HG02678 (cell line): ENCODE data around the gene ABCD3.
A peak's percentile ranks its signal among the peaks of the same experiment; 100 is the strongest.
"Not testable (repeated sequence)": the region's sequence is repeated elsewhere in the genome, so short reads cannot be mapped to it uniquely, and the experiment has no call there.

Source experiments
- ATAC-seq: cut with Tn5 transposase; IDR thresholded peaks from one replicate; pipeline ENCODE4 v1.9.1; 2021; ENCODE audit warnings: mild to moderate bottlenecking, moderate library complexity; ENCODE audit not compliant: unreplicated experiment

Gene ABCD3

DNA sequence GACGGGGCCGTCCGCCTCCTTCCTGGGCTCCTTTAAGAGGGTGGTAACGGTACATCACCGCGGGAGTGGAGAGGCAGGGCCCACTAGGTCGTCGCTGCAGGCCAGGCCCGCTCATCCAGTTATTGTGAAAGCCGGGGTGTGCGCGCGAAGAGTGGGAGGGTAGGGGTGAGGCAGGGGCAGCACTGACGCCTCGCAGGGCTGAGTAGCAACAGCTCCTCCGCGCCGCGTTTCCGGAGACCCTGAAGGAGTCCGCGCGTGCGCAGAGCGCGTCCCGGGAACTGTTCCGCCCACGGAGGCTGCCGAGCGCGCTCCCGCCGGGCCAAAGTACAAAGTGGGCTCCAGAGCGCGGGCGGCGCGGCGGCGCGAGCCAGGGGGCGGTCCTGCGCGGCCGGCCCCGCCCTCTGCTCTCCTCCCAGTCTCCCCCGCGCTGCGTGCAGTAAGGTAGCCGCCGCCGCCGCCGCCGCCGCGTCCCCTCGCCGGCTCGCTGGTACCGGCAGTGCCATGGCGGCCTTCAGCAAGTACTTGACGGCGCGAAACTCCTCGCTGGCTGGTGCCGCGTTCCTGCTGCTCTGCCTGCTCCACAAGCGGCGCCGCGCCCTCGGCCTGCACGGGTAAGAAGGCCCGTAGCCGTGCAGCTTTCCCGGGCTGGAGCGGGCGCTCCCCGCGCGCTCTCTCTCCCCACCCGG is at the start of gene ABCD3:
TSS of gene ABCD3 (plus strand) at position 412 of the 686 bp plus-strand sequence. CDS start at position 502, 90 bp downstream.
- peak; percentile 97 for ATAC-seq

DNA sequence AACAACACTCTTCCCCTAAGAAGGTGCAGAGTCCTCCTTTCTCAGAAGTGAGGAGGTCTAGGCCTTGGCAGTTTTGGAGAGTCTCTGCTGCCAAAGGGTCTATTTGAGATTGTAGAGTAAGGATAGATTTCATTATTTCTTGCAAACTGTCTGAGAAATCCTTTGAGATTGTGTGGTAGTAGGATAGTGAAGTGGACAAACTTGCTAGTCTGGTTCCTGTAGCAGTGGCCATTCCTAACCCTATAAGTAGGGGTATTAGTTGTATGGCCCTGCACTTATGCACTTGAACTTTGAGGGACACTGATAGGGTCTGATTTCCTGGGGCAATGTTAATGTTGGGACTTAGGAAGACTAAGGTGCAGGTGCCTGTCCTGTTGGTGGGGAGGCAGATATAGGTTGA is 45.4 kb upstream of the ABCD3 start:
- not testable (repeated sequence) for ATAC-seq

DNA sequence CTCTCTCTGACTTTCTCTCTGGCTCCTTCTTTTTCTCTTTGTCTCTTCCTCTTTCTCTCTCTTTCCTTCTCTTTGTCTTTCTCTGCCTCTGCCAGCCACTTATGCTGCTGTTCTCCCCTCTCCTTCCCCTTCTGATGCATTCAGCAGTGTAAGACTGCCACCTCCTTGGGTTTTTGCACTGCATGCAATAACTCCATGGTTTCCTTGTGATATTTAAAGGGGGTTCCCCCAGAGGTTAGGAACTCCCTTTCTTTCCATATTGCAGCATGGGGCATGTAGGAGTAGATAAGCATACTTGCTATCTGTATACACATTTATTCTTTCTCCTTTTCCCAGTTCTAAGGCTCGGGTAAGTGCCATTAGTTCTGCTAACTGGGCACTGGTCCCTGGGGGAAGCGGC is 44.9 kb upstream of the ABCD3 start:
- not testable (repeated sequence) for ATAC-seq

DNA sequence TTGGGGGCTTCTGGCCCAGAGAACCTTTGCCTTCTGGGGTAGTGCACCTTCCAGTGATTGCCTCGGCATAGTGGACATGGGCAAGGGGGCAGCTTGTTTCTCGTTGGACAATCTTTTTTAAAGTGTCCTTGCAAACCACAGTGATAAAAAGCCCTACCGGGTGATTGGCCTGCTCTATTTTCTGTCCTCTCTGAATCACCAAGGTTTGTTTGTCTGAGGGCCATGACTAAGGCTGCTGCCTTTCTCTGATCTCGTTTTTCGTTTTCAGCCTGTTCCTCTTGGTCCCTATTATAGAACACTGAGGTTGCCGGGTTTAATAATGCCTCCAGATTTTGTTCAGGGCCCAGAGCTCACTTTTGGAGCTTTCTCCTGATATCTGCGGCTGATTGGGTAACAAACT is 42.5 kb upstream of the ABCD3 start:
- not testable (repeated sequence) for ATAC-seq

DNA sequence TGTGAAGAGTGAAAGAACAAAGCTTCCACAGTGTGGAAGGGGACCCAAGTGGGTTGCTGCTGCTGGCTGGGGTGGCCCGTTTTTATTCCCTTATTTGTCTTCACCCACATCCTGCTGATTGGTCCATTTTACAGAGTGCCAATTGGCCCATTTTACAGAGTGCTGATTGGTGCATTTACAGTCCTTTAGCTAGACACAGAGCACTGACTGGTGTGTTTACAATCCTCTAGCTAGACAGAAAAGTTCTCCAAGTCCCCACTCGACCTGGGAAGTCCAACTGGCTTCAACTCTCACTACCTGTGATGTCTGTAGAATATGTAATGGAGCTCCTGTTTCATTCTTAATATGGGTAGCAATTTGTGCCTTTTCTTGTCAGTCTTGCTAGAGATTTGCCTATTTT is 39.7 kb upstream of the ABCD3 start:
- not testable (repeated sequence) for ATAC-seq

DNA sequence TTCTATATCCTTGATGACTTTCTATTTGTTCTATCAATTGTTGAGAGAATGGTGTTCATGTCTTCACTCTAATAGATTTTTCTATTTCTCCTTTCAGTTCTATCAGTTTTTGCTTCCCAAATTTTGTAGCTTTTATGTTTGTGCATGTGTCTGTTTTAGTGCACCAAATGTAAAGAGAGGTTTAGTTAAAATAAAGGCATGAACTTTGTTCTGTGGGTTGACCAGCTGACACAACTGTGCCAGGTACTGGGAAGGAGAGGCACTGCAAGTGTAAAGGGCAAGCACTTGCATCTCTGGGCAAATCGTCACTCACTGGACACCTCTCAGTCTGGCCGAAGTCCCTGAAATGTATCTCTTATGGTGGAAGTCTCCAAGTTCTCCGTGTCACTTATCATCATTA is 38.6 kb upstream of the ABCD3 start:
- no peak for ATAC-seq

DNA sequence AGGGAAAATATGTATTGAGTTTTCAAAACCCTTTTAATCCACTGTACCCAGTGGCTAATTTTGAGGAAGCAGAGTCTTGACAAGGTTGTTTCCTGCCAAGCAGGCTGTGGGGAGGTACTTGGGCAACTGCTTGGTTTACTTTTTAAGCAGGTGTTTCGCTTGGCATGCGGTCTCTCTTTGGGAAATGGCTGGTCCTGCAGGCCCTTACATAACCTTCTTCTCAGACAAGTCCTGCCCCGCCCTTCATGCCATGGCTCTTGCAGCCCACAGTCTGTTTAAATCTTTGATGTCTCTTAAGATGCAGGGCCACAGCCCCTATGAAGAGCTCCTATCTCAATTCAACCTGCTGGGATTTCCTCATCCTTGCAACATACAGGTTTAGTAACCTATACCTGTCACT is 36.0 kb upstream of the ABCD3 start:
- no peak for ATAC-seq

DNA sequence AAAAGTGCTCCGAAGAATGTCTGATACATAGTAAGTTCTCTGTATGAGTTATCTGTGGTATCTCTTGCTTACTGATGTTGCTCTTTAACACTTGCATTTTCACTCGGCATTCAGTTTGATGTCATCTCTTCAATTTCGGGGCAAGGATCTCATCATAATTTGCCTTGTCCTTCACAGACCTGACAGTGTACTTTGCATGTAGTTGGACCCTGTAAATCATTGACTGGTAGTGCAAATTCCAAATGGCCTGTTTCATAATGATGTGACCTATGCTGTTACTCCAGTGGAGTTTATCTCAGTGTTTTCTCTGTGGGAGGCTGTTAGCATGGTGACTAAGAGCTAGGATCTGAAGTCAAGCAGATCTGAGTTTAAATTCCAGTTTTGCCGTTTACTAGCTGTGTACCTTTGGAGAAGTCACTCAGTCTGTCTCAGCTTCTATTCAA is 34.2 kb upstream of the ABCD3 start:
- ATAC-seq = no peak

DNA sequence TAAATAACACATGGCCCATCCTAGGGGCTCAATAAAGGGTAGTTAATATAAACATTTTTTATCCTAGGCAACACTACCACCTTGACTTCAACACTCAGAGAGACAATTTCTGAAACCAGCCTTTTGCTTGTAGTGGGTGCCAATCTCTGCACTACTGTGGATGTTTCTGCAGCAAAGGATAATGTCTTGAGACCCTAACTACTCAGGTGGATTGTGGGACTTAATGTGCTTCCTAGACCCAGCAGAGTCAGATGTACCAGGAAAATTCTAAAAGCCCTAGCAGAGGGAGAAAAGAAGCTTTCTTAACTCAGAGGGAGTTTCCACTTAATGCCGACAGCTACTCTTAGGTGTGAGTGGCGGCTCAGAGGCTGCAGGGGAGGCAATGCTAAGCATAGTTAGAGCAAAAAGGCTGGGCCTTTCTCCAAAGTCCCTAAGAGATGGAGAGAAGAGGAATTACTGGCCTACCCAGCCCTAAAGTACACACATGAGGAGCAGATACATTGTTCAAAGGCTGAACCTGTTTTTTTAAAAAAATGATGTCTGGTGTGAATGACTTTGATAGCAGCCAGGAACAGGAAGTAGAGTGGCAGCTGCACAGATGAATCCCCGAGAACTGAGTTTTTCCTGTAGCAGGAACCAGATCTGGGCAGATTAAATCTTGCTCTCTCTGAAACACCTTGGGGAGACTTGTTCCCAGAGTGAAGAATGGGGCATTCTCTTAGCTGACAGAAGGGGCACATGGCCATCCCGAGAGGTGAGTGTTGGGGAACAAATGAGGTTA is 33.5 kb upstream of the ABCD3 start:
- ATAC-seq = no peak

DNA sequence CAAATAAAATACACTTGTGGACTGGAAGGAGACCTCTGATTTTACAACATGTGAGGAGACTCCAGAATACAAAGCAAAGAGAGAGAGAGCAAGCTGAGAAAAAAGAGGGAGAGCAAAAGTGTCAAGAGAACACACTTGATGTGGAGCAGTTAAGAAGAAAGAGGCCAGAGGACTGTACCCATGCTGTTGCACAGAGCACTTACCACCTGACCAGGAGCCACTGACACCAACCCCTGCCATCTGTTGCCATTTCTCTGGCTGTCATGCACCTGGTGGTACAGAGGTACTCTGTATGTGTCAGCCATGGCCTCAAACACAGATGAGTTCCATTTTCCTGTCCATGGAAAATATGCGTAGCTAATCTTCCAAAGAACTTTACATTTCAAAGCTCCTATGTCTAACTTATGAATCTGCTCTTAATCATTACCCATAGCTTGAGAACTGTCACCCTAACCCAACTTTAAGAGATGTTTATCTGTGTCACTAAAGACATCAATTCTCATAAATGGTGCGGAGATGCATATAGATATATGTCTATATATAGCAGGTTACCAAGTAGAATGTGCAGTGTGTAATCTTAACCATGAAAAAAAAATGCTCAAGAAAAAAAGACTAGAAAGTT is 32.8 kb upstream of the ABCD3 start:
- no peak for ATAC-seq

DNA sequence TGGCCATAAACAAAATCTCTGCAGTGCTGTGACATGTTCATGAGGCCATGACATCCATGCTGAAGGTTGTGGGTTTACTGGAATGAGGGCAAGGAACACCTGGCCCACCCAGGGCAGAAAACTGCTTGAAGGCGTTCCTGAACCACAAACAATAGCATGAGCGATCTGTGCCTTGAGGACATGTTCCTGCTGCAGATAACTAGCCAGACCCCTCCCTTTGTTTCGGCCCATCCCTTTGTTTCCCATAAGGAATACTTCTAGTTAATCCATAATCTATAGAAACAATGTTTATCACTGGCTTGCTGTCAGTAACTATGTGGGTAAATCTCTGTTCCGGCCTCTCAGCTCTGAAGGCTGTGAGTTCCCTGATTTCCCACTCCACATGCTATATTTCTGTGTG is 28.9 kb upstream of the ABCD3 start:
- ATAC-seq = no peak

DNA sequence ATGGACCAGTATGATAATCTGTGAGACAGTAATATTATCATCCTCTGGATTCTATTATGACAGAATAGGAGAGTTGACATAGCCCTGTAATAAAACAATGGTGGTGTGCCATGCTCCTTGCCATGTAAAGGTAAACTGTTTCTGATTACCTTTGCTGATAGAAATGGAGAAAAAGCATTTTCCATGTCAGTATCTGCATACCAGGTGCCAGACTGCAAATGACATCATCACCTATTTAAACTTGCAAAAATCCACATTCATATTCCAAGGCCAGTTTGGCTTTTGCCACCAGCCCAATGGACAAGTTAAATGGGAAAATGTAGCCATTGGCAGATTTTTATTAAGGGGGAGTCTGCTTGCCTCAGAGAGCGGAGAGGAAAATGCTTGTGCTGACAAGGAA is 23.9 kb upstream of the ABCD3 start:
- ATAC-seq = no peak

DNA sequence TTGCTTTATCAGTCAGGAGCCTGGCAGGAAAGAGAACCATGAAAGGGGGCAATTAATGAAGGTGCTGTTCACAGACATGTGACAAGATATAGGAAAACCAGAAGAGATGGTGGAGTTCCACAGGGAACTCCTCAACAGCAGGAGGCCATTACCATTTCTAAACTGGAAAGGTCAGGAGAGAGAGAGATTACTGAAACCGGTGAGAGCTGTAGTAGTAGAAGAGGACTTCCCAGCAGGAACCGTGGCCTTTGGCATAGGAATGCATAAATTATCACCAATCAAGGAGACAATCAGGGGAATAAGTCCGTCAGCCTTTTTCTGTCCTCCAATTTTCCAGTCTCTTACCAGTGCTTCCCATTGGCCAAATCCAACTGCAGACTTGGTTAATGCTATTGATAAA is 23.0 kb upstream of the ABCD3 start:
- no peak for ATAC-seq

DNA sequence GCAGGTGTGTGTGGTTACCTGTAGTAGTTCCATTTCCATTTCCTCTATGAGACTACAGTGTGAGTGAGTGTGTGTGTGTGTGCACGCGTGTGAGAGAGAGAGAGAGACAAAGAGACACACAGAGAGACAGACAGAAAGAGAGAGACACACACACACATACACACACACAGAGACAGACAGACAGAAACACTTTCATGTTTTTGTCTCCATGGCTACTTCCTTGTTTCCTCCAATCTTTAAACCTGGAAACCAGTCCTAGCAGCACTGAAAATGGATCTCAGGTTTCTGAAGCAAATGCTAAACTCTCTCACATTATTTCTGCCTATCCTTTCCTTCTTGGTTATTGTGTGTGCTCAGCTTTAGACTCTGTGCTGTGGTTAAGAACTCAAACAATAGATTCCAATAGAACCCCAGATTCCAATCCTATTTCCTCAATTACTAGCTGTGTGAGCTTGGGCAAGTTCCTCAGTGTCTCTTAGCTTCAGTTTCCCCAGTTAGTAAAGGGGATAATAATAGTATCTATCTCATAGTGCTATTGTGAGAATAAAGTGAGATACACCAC is 22.4 kb upstream of the ABCD3 start:
- ATAC-seq = no peak

DNA sequence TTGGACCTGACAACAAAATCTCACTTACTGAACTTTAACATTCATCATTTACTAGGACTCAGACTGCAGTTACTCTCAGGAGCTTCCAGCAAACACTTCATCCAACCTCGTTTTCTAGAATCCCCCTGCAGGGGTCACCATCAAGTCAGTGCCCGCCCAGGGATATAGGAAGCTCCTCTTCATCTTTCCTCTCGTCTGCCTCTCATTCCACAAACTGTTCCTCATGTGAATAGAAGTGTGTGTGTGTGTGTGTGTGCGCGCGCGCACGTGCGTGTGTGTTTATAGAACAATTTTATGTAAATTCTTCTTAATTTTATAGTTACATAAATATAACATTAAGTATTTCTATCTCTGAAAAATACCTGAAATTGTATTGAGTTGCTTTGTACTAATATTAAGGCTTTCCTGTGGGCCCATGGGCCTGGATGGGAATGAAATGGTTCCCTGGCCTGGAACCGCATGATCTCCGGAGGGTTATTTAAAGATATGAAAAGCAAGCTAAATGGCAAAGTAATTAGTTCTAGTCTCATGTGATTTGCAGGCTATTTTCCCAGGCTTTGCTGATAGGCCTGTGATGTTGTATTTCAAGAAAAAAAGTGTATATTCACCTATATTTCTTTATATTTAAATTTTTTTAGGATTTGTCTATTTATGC is 21.7 kb upstream of the ABCD3 start:
- ATAC-seq = no peak

DNA sequence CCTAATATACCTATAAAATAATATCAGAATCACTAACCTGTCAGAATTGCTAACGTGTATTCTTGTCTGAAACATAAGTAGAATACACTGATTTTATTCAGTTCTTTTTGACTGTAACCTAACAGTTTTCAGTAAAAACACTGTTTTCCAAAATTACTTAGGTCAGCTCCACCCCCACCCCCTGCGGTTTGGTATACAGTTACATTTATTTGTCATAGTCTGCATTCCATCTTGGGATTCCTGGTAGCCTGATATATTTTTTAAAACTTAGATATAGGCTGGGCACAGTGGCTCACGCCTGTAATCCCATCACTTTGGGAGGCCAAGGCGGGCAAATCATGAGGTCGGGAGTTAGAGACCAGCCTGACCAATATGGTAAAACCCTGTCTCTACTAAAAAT is 19.8 kb upstream of the ABCD3 start:
- no peak for ATAC-seq

DNA sequence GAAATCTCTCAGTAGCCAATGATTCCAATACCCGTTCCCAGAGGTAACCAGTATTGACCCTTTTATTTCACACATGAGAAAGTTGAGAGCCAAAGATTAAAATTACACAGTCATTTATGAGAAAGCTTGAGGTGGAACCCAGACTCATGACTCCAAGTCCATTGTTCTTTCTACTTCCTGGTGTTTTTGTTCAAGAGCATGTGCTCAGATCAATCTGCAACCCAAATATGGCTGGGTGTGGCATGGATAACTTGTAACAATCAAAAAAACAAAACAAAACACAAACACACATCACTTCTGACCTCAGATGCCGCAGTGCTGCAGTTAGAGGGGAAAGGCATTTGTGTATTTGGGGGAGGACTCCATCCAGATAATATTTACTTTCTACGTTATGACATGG is 18.7 kb upstream of the ABCD3 start:
- ATAC-seq = no peak

DNA sequence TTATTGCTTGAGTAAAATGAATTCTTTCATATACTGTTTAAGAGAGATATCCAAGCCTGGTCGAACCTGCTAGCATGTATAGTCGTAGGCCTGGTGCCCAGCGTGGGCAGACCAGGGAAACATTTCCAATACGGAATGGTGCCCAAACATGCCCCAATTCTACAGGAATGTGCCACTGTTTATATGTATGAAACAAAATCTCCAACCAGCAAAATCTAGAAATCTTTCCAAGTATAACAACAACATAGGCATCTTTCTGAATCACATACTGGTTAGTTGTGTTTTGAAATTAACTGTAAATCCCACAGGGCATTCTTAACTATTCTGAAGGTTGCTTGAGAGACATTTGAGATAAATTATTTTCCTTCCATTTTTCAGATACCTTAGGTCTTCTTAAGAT is 17.0 kb upstream of the ABCD3 start:
- ATAC-seq = no peak

DNA sequence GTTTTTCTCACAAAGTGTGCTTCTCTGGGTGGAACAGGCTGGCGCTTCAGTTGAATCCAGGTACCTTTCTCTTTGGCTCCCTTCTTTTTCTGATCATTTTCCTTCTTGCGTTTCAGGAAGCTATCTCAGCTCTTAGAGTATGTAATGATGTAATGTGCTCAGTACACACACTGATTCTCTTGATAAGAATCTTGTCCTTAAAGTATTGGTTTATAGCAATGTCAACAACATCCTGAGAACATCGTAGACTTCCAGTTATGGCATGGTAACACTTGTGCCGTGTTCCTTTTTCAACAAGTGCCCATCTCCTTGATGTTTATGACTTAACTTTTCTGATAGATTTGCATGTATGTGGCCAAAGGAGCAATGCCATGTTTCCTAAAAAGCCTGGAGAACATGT is 11.7 kb upstream of the ABCD3 start:
- ATAC-seq = no peak

DNA sequence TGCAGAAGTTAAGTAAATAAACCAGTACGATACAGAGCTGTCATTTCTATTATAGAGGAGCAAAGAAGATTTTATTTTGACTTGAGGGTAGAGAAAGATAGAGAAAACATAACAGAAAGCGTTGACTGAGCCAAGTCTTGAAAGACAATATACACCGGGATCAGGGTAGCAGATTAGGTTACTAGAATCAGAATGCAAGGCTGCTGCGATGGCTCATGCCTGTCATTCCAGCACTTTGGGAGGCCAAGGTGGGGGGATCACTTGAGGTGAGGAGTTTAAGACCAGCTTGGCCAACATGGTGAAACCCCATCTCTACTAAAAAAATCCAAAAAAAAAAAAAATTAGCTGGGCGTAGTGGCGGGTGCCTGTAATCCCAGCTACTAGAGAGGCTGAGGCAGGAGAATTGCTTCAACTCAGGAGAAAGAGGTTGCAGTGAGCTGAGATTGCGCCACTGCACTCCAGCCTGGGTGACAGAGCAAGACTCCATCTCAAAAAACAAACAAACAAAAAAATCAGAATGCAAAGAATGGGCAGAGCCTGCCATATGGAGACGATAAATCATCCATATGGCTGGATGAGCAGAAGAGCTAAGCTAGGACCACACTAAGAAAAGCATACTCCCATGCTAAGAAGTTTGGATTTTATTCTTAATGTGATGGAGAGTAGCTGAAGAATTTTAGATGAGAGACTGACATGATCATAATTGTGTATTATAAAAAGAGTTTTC is 9.9 kb upstream of the ABCD3 start:
- no peak for ATAC-seq

DNA sequence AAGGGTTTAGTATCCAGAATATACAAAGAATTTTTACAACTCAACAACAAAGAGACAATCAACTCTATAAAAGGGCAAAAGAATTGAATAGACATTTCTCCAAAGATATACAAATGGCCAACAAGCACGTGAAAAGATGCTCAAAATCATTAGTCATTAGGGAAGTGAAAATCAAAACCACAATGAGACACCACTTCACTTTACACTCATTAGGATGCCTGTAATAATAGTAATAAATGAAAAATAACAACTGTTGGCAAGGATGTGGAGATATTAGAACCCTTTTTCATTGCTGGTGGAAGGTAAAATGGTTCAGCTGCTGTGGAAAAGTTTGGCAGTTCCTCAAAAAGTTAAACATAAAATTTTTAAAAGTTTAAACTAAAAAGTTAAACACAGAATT is 7.0 kb upstream of the ABCD3 start:
- ATAC-seq = peak; percentile 82
